IMR-90 (cell line): Measurements from ENCODE around the gene ZNF816.

Experiments
- BHLHE40 ChIP-seq: fragments of 150-350 bp; IDR thresholded peaks from 2 replicates; pipeline ENCODE4 v1.6.1; 2016; ENCODE audit warnings: mild to moderate bottlenecking, low read depth, low read length
- CEBPB ChIP-seq: IDR thresholded peaks from 2 replicates; pipeline ENCODE4 v1.6.1; 2012; ENCODE audit warnings: low read depth, low read length, improper control_type of control experiment
- FOS ChIP-seq: fragments of 150-350 bp; IDR thresholded peaks from 2 replicates; pipeline ENCODE4 v1.6.1; 2016; ENCODE audit warnings: low read depth, low read length
- NFE2L2 ChIP-seq: fragments of 150-350 bp; IDR thresholded peaks from 2 replicates; pipeline ENCODE4 v1.6.1; 2016; ENCODE audit warnings: low read depth, mild to moderate bottlenecking, low read length
- POLR2A ChIP-seq: IDR thresholded peaks from 2 replicates; pipeline ENCODE4 v1.6.1; 2012; ENCODE audit warnings: mild to moderate bottlenecking, low read depth, low read length
- RAD21 ChIP-seq: IDR thresholded peaks from 2 replicates; pipeline ENCODE4 v1.6.1; 2012; ENCODE audit warnings: low read length, improper control_type of control experiment
- RCOR1 ChIP-seq: IDR thresholded peaks from 2 replicates; pipeline ENCODE4 v1.6.1; 2012; ENCODE audit warnings: mild to moderate bottlenecking, low read length, improper control_type of control experiment; ENCODE audit not compliant: insufficient replicate concordance
- RFX5 ChIP-seq: IDR thresholded peaks from 2 replicates; pipeline ENCODE4 v1.8.0; 2012; ENCODE audit warnings: low read depth, mild to moderate bottlenecking, low read length, moderate library complexity
- TF ChIP-seq, protein P1 (sequence below): conservative IDR thresholded peaks from 2 replicates; pipeline ENCODE4 v1.5.1; 2012; ENCODE audit warnings: mild to moderate bottlenecking, low read depth, low read length, improper control_type of control experiment
- TF ChIP-seq, protein P2 (sequence below): fragments of 150-350 bp; IDR thresholded peaks from 2 replicates; pipeline ENCODE4 v1.6.1; 2017; ENCODE audit warnings: mild to moderate bottlenecking, antibody characterized with exemption, low read length, low read depth

DNA sequence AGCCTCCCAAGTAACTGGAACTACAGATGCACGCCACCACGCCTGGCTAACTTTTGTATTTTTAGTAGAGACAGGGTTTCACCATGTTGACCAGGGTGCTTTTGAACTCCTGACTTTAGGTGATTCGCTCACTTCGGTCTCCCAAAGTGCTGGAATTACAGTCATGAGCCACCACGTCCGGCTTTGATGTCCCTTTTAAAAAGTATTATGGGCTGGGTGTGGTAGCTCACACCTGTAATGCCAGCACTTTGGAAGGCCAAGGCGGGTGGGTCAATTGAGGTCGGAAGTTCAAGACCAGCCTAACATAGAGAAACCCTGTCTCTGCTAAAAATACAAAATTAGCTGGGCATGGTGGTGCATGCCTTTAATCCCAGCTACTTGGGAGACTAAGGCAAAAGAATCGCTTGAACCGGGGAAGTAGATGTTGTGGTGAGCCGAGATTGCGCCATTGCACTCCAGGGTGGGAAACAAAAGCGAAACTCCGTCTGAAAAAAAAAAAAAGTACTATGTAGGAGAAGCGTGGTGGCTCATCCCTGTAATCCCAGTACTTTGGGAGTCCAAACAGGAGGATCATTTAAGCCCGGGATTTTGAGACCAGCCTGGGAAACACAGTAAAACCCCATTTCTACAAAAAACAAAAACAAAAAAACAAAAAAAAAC is 28.2 kb upstream of the ZNF816 start:
- TF ChIP-seq, protein P1, sequence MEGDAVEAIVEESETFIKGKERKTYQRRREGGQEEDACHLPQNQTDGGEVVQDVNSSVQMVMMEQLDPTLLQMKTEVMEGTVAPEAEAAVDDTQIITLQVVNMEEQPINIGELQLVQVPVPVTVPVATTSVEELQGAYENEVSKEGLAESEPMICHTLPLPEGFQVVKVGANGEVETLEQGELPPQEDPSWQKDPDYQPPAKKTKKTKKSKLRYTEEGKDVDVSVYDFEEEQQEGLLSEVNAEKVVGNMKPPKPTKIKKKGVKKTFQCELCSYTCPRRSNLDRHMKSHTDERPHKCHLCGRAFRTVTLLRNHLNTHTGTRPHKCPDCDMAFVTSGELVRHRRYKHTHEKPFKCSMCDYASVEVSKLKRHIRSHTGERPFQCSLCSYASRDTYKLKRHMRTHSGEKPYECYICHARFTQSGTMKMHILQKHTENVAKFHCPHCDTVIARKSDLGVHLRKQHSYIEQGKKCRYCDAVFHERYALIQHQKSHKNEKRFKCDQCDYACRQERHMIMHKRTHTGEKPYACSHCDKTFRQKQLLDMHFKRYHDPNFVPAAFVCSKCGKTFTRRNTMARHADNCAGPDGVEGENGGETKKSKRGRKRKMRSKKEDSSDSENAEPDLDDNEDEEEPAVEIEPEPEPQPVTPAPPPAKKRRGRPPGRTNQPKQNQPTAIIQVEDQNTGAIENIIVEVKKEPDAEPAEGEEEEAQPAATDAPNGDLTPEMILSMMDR = no peak
- TF ChIP-seq, protein P2, sequence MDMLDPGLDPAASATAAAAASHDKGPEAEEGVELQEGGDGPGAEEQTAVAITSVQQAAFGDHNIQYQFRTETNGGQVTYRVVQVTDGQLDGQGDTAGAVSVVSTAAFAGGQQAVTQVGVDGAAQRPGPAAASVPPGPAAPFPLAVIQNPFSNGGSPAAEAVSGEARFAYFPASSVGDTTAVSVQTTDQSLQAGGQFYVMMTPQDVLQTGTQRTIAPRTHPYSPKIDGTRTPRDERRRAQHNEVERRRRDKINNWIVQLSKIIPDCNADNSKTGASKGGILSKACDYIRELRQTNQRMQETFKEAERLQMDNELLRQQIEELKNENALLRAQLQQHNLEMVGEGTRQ = no peak
- TF ChIP-seq BHLHE40 (no peak), POLR2A (no peak), RFX5 (no peak), RCOR1 (no peak), CEBPB (no peak), FOS (no peak), NFE2L2 (no peak), RAD21 (no peak)
